Lower lobe of right lung (tissue), 2 donors: ENCODE results near the gene CMIP. TPM values are rescaled to one million over a fixed set of nuclear protein-coding genes. Genes with fewer than 3 reads are reported as not detected.
A peak's percentile ranks its signal among the peaks of the same experiment; 100 is the strongest.

Experiments
- ATAC-seq, 2 donors: fragments of 200-7000 bp; cut with Tn5 transposase; one replicate each; pipeline ENCODE4 v1.9.1; 2020 to 2022; ENCODE audit warnings: mild to moderate bottlenecking in 2 of 2, moderate library complexity in 2 of 2
- DNase-seq: peaks from one replicate; pipeline ENCODE4 v3.0.0-alpha.2; 2020
- H3K27ac ChIP-seq: fragments of 200-600 bp; one replicate; pipeline ENCODE4 v1.8.0; 2022
- H3K27me3 ChIP-seq: fragments of 200-600 bp; one replicate; pipeline ENCODE4 v1.8.0; 2022; ENCODE audit warnings: low read depth
- H3K36me3 ChIP-seq: fragments of 200-600 bp; one replicate; pipeline ENCODE4 v1.8.0; 2022; ENCODE audit warnings: mild to moderate bottlenecking
- H3K4me1 ChIP-seq: fragments of 200-600 bp; one replicate; pipeline ENCODE4 v1.8.0; 2022
- H3K4me3 ChIP-seq: fragments of 200-600 bp; one replicate; pipeline ENCODE4 v1.8.0; 2022; ENCODE audit warnings: mild to moderate bottlenecking
- H3K9me3 ChIP-seq: fragments of 200-600 bp; one replicate; pipeline ENCODE4 v1.8.0; 2022
- intact Hi-C: fragments of 100-400 bp; cut with DNase I; formaldehyde crosslinking; loops from one replicate; pipeline ENCODE4 v1.11.0; 2022
- total RNA-seq: library from RNA; stranded (reverse); fragmentation: NEBNext Ultra II Directional; extraction: Animal tissue kit (Norgen Biotek cat#: 25700); gene quantifications from one replicate; pipeline ENCODE4 v1.2.1, GENCODE V29; 2021
- TF ChIP-seq, protein P1 (sequence below): fragments of 200-600 bp; IDR thresholded peaks from one replicate; pipeline ENCODE4 v1.8.0; 2022; ENCODE audit warnings: antibody characterized with exemption, mild to moderate bottlenecking
- donor health status: DM: no; HTN: yes; CAD: no; lungs with severe emphysema.

Gene CMIP
- total RNA-seq, 1 donor from 2014 or later: 77.4 TPM

DNA sequence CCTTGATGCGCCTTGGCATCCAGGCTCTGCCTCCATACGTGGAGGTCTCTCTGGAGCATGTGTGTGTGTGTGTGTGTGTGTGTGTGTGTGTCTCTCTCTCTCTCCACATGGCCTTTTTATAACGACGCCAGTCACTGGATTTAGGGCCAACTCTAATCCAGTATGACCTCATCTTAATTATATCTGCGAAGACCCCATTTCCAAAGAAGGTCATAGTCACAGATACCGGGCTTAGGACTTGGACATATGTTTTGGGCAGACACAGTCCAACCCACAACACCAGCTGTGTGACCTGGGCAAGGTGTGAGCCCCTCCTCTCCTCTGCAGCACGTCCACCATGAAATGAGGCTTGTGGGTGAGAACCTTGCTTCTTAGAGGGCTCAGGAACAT lies 196.1 kb downstream of the CMIP start:
- intact Hi-C loops: no loop called here
- Histone ChIP-seq H3K27ac (no peak overlapping the region), H3K36me3 (peaks cover 11% of the 10 kb centered on the region), H3K4me3 (no peak overlapping the region), H3K27me3 (no peaks in the 10 kb centered on the region), H3K4me1 (peaks cover 30% of the 10 kb centered on the region), H3K9me3 (no peaks in the 10 kb centered on the region)
- TF ChIP-seq, protein P1, sequence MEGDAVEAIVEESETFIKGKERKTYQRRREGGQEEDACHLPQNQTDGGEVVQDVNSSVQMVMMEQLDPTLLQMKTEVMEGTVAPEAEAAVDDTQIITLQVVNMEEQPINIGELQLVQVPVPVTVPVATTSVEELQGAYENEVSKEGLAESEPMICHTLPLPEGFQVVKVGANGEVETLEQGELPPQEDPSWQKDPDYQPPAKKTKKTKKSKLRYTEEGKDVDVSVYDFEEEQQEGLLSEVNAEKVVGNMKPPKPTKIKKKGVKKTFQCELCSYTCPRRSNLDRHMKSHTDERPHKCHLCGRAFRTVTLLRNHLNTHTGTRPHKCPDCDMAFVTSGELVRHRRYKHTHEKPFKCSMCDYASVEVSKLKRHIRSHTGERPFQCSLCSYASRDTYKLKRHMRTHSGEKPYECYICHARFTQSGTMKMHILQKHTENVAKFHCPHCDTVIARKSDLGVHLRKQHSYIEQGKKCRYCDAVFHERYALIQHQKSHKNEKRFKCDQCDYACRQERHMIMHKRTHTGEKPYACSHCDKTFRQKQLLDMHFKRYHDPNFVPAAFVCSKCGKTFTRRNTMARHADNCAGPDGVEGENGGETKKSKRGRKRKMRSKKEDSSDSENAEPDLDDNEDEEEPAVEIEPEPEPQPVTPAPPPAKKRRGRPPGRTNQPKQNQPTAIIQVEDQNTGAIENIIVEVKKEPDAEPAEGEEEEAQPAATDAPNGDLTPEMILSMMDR: no peak
- DNase-seq (no peak), ATAC-seq (no peak)

DNA sequence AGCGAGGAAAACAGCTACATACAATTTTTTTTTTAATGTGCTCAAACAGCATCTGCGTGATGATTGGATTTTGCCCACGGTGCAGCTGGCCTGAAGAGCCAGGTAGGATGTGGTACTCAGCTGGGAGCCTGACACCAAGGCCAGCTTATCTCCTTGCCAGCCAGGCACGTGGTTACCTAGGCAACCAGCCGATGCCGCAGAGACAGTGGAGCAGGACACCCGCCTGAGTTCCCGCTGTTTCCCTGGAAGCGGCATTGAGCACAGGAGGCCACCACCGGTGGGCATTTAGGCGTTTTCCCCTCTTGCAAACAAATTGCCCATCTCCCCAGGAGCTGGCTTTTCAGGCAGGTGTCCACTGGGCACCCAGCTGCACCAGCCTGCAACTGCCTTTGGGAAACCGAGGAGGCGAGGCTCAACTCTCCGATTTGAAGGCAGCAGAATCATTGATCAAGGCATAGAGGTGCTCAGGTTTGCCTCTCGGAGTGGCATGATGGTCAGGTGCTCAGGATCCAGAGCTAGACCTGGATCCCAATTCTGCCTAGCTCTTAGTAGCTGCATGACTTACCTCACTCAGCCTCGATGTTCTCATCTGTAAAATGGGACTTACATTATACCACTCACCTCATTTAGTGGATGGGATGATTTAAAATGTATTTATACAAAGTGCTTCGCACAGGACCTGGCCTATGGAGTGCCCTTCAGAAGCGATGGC lies 196.9 kb downstream of the CMIP start:
- no peak for ATAC-seq
- H3K36me3 ChIP-seq: peaks cover 11% of the 10 kb centered on the region
- peaks cover 24% of the 10 kb centered on the region for H3K4me1 ChIP-seq
- TF ChIP-seq, protein P1: no peak
- no peaks in the 10 kb centered on the region for H3K27me3 ChIP-seq
- intact Hi-C loops: no loop called here
- H3K9me3 ChIP-seq: no peaks in the 10 kb centered on the region
- H3K27ac ChIP-seq: no peak overlapping the region
- H3K4me3 ChIP-seq: no peak overlapping the region
- no peak for DNase-seq

DNA sequence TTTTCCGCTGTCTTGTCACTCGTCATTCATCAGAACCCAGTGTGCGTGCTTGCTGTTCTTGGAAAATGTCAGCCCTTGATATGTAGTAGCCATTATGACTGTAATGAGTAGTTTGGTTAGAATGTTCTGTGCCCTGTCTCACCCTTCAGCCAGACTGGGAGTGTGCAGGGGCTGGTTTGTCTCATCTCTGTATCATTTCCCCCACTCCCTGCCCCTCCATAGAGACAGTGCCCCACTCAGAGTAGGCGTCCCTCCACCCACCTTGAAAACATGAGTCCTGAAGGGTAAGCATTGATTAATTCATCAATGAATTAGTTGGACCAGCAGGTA lies 197.5 kb downstream of the CMIP start:
- no peak overlapping the region for H3K27ac ChIP-seq
- peaks cover 11% of the 10 kb centered on the region for H3K36me3 ChIP-seq
- ATAC-seq: no peak
- no peak overlapping the region for H3K4me3 ChIP-seq
- no peak for DNase-seq
- H3K27me3 ChIP-seq: no peaks in the 10 kb centered on the region
- H3K4me1 ChIP-seq: peaks cover 18% of the 10 kb centered on the region
- TF ChIP-seq, protein P1: no peak
- no peaks in the 10 kb centered on the region for H3K9me3 ChIP-seq
- intact Hi-C loops: no loop called here

DNA sequence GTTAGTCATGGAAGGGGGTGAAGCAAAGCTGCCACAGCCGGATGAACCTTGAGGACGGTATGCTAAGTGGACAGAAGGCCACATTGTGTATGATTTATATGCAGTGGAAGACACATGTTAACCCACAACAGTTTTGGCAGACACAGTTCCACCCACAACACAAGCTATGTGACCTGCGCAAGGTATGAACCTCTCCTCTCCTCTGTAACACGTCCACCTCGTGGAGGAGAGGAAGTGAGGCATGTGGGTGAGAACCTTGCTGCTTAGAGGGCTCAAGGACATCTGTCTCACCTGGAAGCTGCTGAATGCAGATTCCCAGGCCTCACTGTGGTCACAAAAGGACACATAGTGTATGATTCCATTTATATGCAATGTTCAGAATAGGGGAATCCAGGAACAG lies 198.3 kb downstream of the CMIP start:
- ATAC-seq: no peak
- H3K36me3 ChIP-seq: peaks cover 11% of the 10 kb centered on the region
- no peak overlapping the region for H3K27ac ChIP-seq
- H3K4me1 ChIP-seq: peaks cover 18% of the 10 kb centered on the region
- no peak overlapping the region for H3K4me3 ChIP-seq
- H3K9me3 ChIP-seq: no peaks in the 10 kb centered on the region
- no peak for DNase-seq
- H3K27me3 ChIP-seq: no peaks in the 10 kb centered on the region
- TF ChIP-seq, protein P1: no peak
- intact Hi-C loops: no loop called here

DNA sequence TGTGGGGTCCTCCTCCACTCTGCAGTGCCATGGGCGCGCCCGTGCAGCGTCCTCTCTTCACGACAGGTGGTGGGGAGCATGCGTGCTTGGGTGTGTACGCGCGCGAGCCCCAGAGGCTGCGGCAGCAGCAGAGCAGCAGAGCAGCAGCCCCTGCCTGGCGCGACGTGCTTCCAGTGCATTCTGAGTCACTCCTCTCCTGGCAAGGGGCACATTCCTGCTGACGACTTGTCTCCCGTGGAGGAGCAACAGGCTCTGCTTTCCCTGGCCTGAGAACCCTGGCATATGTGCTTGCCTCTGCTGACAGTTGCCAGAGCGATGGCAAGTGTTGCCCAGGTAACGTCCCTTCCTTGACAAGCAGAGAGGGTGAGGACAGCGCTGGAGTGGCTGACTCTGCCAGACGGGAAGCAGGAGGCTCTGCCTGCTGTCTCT lies 200.7 kb downstream of the CMIP start:
- Histone ChIP-seq H3K27ac (no peak overlapping the region), H3K9me3 (no peaks in the 10 kb centered on the region), H3K4me1 (peaks cover 9% of the 10 kb centered on the region), H3K36me3 (peaks cover 11% of the 10 kb centered on the region), H3K4me3 (no peak overlapping the region), H3K27me3 (no peaks in the 10 kb centered on the region)
- TF ChIP-seq, protein P1: no peak
- intact Hi-C loops: no loop called here
- peak; percentile 64 to 79 for ATAC-seq
- peak; percentile 63 for DNase-seq
